Panc1 (cell line): ENCODE data around the gene SVIL. TPM values are rescaled to one million over a fixed set of nuclear protein-coding genes. Genes with fewer than 3 reads are reported as not detected.

Experiments used
- ATAC-seq: fragments of 200-7000 bp; cut with Tn5 transposase; 2 replicates; pipeline ENCODE4 v1.9.1; 2020; ENCODE audit warnings: mild to moderate bottlenecking, moderate library complexity
- BruUV-seq: library from RNA; stranded (reverse); fragments of 400-500 nt; replicated peaks from 2 replicates; lab custom pipeline; 2021; lab: Mats Ljungman, UMichigan
- CTCF ChIA-PET: fragments of 300-600 bp; sonication (Branson Sonifier 250); formaldehyde crosslinking; loops from one replicate; lab custom pipeline; 2022; ENCODE audit warnings: antibody characterized with exemption; lab: Charles Lee
- POLR2A ChIA-PET: fragments of 300-600 bp; sonication (Branson Sonifier 250); formaldehyde crosslinking; loops from one replicate; lab custom pipeline; 2022; ENCODE audit warnings: antibody characterized with exemption; lab: Charles Lee
- DNase-seq: peaks from one replicate; pipeline ENCODE4 v3.0.0-alpha.2; 2010; ENCODE audit warnings: low read depth, low spot score
- H3K27ac ChIP-seq: 2 replicates; pipeline ENCODE4 v1.5.1; 2011; ENCODE audit warnings: mild to moderate bottlenecking, low read length, inconsistent platforms
- H3K27me3 ChIP-seq: fragments of 200-500 bp; sonication (Bioruptor generic); 2 replicates; pipeline ENCODE4 v1.6.0; 2014; ENCODE audit warnings: low read length, inconsistent platforms; ENCODE audit not compliant: control insufficient read depth, insufficient read depth
- H3K36me3 ChIP-seq: fragments of 200-500 bp; sonication (Bioruptor generic); 2 replicates; pipeline ENCODE4 v1.5.1; 2014; ENCODE audit warnings: inconsistent platforms, mild to moderate bottlenecking, low read length, moderate library complexity; ENCODE audit not compliant: control insufficient read depth, insufficient read depth
- H3K4me1 ChIP-seq: 2 replicates; pipeline ENCODE4 v1.5.1; 2011; ENCODE audit warnings: inconsistent platforms, mild to moderate bottlenecking, low read length, moderate library complexity; ENCODE audit not compliant: control insufficient read depth, insufficient read depth
- H3K4me3 ChIP-seq, 2 experiments: 2 replicates each; pipeline ENCODE4 v1.5.1; 2011 to 2012; ENCODE audit warnings: low read depth in 2 of 2, low read length in 2 of 2, mild to moderate bottlenecking in 2 of 2, inconsistent platforms in 1 of 2, moderate library complexity in 1 of 2
- H3K9me3 ChIP-seq: fragments of 200-500 bp; sonication (Bioruptor generic); 2 replicates; pipeline ENCODE4 v1.5.1; 2014; ENCODE audit warnings: low read depth, mild to moderate bottlenecking, inconsistent platforms, low read length, moderate library complexity; ENCODE audit not compliant: control insufficient read depth, insufficient read depth
- CTCF ChIP-seq: fragments of 450-650 bp; IDR thresholded peaks from 2 replicates; pipeline ENCODE4 v1.5.1; 2017; ENCODE audit warnings: mild to moderate bottlenecking
- POLR2AphosphoS5 ChIP-seq: IDR thresholded peaks from 2 replicates; pipeline ENCODE4 v1.6.1; 2012; ENCODE audit warnings: mild to moderate bottlenecking, low read depth, low read length, moderate library complexity
- SIN3A ChIP-seq: IDR thresholded peaks from 2 replicates; pipeline ENCODE4 v1.6.1; 2012; ENCODE audit warnings: low read depth, mild to moderate bottlenecking, low read length, moderate library complexity, borderline replicate concordance; ENCODE audit not compliant: insufficient read depth
- TCF7L2 ChIP-seq: IDR thresholded peaks from 2 replicates; pipeline ENCODE4 v1.6.1; 2011; ENCODE audit warnings: mild to moderate bottlenecking, low read depth, low read length, inconsistent platforms
- in situ Hi-C: cut with HindIII; loops from 2 replicates; pipeline ENCODE4 v1.10.0; 2016; ENCODE audit warnings: low sequenced_read_pairs, low pct_unique_long_range_greater_than_20kb
- intact Hi-C: fragments of 100-400 bp; cut with micrococcal nuclease; formaldehyde crosslinking; loops from one replicate; pipeline ENCODE4 v1.10.0; 2022; ENCODE audit not compliant: unreplicated experiment
- microRNA-seq: library from miRNA; unstranded; fragments of <30 nt; microRNA quantifications from one replicate; pipeline ENCODE4 v1.1.0, GENCODE V29; 2020; ENCODE audit not compliant: unreplicated experiment
- total RNA-seq: library from RNA; stranded (reverse); gene quantifications from one replicate; pipeline ENCODE4 v1.2.1, GENCODE V29; 2021; ENCODE audit not compliant: unreplicated experiment
- TF ChIP-seq, protein P1 (sequence below), 2 experiments: IDR thresholded peaks; 2 replicates each; pipeline ENCODE4 v1.6.1; 2011 to 2012; ENCODE audit warnings: low read depth in 2 of 2, control low read depth in 1 of 2, low read length in 1 of 2, mild to moderate bottlenecking in 1 of 2, moderate library complexity in 1 of 2; ENCODE audit not compliant: insufficient read depth in 1 of 2

Gene SVIL
- total RNA-seq, 1 experiment from 2014 or later, result 72.8 TPM

GRCh38 chr10:29408847-29409240 lies 225.9 kb downstream of the SVIL start:
- ChIA-PET POLR2A (no interaction called here), CTCF (no interaction called here)
- no peak for TF ChIP-seq SIN3A
- no peak for TF ChIP-seq TCF7L2
- TF ChIP-seq POLR2AphosphoS5, result no peak
- TF ChIP-seq CTCF, result no peak
- TF ChIP-seq, protein P1, sequence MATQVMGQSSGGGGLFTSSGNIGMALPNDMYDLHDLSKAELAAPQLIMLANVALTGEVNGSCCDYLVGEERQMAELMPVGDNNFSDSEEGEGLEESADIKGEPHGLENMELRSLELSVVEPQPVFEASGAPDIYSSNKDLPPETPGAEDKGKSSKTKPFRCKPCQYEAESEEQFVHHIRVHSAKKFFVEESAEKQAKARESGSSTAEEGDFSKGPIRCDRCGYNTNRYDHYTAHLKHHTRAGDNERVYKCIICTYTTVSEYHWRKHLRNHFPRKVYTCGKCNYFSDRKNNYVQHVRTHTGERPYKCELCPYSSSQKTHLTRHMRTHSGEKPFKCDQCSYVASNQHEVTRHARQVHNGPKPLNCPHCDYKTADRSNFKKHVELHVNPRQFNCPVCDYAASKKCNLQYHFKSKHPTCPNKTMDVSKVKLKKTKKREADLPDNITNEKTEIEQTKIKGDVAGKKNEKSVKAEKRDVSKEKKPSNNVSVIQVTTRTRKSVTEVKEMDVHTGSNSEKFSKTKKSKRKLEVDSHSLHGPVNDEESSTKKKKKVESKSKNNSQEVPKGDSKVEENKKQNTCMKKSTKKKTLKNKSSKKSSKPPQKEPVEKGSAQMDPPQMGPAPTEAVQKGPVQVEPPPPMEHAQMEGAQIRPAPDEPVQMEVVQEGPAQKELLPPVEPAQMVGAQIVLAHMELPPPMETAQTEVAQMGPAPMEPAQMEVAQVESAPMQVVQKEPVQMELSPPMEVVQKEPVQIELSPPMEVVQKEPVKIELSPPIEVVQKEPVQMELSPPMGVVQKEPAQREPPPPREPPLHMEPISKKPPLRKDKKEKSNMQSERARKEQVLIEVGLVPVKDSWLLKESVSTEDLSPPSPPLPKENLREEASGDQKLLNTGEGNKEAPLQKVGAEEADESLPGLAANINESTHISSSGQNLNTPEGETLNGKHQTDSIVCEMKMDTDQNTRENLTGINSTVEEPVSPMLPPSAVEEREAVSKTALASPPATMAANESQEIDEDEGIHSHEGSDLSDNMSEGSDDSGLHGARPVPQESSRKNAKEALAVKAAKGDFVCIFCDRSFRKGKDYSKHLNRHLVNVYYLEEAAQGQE (IDR thresholded peaks at IDR 0.05; ENCODE audit: insufficient read depth in 1 of 2, low read depth in 2 of 2, low read length in 1 of 2), result no peak
- no peak for DNase-seq
- in situ Hi-C loops (no loop called here), intact Hi-C loops (no loop called here)
- no peaks in the 10 kb centered on the region; the same call in 1 of the 2 replicates for H3K36me3 ChIP-seq
- no peak for ATAC-seq
- H3K4me1 ChIP-seq, result peaks cover 3% of the 10 kb centered on the region
- no peaks in the 10 kb centered on the region for H3K27me3 ChIP-seq
- peak overlapping the region; percentile 65 to 74 for H3K4me3 ChIP-seq
- peak overlapping the region; percentile 91 for H3K27ac ChIP-seq
- peaks cover 6% of the 10 kb centered on the region; the same call in 1 of the 2 replicates for H3K9me3 ChIP-seq
- no TSS peak for BruUV-seq

Small RNA genes lying within 50 kb of the gene (microRNA-seq; reads per million reads assigned to microRNA genes)
- gene MIR604 (not detected), gene MIR938 (not detected)
